Testis (tissue), 2 donors: ENCODE measurements around the gene KRT17.

ENCODE experiments used
- POLR2A ChIP-seq: fragments of 450-650 bp; IDR thresholded peaks from one replicate; pipeline ENCODE4 v1.6.1; 2017; ENCODE audit warnings: antibody characterized with exemption, mild to moderate bottlenecking, moderate library complexity
- TF ChIP-seq, protein P1 (sequence below), 3 experiments: fragments of 450-650 bp in 2 of 3; fragments of 200-600 bp in 1 of 3; sonication (generic) in 1 of 3; IDR thresholded peaks; one replicate each; pipeline ENCODE4 v1.5.1; 2016 to 2019; ENCODE audit warnings: antibody characterized with exemption in 3 of 3, mild to moderate bottlenecking in 2 of 3, moderate library complexity in 1 of 3

DNA sequence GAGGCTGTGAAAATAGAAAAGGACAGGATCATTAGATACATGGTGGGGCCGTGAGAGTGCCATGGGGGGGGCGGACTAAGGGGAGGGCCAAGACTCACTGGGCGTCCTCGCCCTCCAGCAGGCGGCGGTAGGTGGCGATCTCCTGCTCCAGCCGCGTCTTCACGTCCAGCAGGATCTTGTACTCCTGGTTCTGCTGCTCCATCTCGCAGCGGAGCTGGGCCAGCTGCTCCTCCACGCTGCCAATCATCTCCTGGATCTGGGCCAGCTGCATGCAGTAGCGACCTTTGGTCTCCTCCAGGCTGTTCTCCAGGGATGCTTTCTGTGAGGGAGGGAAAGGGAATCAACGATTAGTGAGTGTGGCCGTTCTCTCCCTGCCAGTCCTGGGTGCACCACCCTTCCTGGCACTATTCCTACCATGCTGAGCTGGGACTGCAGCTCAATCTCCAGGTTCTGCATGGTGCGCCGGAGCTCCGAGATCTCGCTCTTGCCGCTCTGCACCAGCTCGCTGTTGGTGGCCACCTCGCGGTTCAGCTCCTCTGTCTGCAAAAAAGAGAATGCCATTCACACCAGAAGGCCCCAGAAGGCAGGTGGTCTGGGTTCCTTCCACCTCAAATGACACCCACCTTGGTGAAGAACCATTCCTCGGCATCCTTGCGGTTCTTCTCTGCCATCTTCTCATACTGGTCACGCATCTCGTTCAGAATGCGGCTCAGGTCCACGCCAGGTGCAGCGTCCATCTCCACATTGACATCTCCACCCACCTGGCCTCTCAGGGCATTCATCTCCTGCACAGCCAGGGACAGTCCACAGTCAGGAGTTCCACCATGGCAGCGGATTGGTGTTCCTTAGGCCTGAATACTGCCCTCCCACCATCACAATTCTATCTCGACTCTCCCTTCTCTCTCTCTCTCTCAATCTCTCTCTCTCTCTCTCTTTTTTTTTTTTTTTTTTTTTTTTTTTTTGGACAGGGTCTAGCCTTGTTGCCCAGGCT, 40.9 kb downstream of the KRT17 start:
- TF ChIP-seq, protein P1, sequence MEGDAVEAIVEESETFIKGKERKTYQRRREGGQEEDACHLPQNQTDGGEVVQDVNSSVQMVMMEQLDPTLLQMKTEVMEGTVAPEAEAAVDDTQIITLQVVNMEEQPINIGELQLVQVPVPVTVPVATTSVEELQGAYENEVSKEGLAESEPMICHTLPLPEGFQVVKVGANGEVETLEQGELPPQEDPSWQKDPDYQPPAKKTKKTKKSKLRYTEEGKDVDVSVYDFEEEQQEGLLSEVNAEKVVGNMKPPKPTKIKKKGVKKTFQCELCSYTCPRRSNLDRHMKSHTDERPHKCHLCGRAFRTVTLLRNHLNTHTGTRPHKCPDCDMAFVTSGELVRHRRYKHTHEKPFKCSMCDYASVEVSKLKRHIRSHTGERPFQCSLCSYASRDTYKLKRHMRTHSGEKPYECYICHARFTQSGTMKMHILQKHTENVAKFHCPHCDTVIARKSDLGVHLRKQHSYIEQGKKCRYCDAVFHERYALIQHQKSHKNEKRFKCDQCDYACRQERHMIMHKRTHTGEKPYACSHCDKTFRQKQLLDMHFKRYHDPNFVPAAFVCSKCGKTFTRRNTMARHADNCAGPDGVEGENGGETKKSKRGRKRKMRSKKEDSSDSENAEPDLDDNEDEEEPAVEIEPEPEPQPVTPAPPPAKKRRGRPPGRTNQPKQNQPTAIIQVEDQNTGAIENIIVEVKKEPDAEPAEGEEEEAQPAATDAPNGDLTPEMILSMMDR (IDR thresholded peaks at IDR 0.05), result no peak
- TF ChIP-seq POLR2A, result no peak
